HG02588 (cell line): Measurements from ENCODE around the gene PRRT1B.
"Not testable (repeated sequence)": the region's sequence is repeated elsewhere in the genome, so short reads cannot be mapped to it uniquely, and the experiment has no call there.

Experiments
- ATAC-seq: cut with Tn5 transposase; IDR thresholded peaks from one replicate; pipeline ENCODE4 v1.9.1; 2021; ENCODE audit warnings: mild to moderate bottlenecking, moderate library complexity; ENCODE audit not compliant: unreplicated experiment

The PRRT1B gene

GRCh38 chr9:131549186-131549585, 3.9 kb downstream of the PRRT1B start:
- ATAC-seq: not testable (repeated sequence)

- ATAC-seq: not testable (repeated sequence)
Observed at GRCh38 chr9:131550465-131550864, 5.1 kb downstream of the PRRT1B start.

- ATAC-seq: no peak
Observed at GRCh38 chr9:131552030-131552429, 6.7 kb downstream of the PRRT1B start.

- ATAC-seq: no peak
Observed at GRCh38 chr9:131554087-131554842, 8.9 kb downstream of the PRRT1B start.

- ATAC-seq: no peak
Observed at GRCh38 chr9:131554843-131555351, 9.6 kb downstream of the PRRT1B start.

- ATAC-seq: no peak
Observed at GRCh38 chr9:131555841-131556673, 10.7 kb downstream of the PRRT1B start.

GRCh38 chr9:131557855-131558548, 12.7 kb downstream of the PRRT1B start:
- no peak for ATAC-seq

GRCh38 chr9:131559421-131560000, 14.2 kb downstream of the PRRT1B start:
- no peak for ATAC-seq

- ATAC-seq: no peak
Observed at GRCh38 chr9:131562032-131562959, 17.0 kb downstream of the PRRT1B start.

- ATAC-seq: no peak
Observed at GRCh38 chr9:131565369-131565768, 20.0 kb downstream of the PRRT1B start.

GRCh38 chr9:131566158-131566557, 20.8 kb downstream of the PRRT1B start:
- no peak for ATAC-seq

- no peak for ATAC-seq
Observed at GRCh38 chr9:131567910-131568309, 22.6 kb downstream of the PRRT1B start.

- no peak for ATAC-seq
Observed at GRCh38 chr9:131574730-131575640, 29.7 kb downstream of the PRRT1B start.

GRCh38 chr9:131575946-131576853, 30.9 kb downstream of the PRRT1B start:
- ATAC-seq: no peak

GRCh38 chr9:131577005-131578000, 32.0 kb downstream of the PRRT1B start:
- no peak for ATAC-seq

- ATAC-seq: no peak
Observed at GRCh38 chr9:131578021-131578420, 32.7 kb downstream of the PRRT1B start.
